Immature natural killer cell (primary cell): ENCODE results near the gene KRT13. TPM values are rescaled to one million over a fixed set of nuclear protein-coding genes. Genes with fewer than 3 reads are reported as not detected.

ENCODE experiments used
- polyA plus RNA-seq, 3 donors: library from polyadenylated mRNA; unstranded; fragments of 300-500 nt; fragmentation: Illumina TruSeq; gene quantifications; one replicate each; pipeline ENCODE4 v1.2.3, GENCODE V29; 2021

KRT13 gene
- polyA plus RNA-seq, 3 donors from 2014 or later: not detected

Other genes with a start within 250 kb of the KRT13 start
- gene KRTAP9-6, start 240.2 kb downstream of the KRT13 start, polyA plus RNA-seq: not detected
- not detected for gene KRTAP9-7, start 229.9 kb downstream of the KRT13 start, polyA plus RNA-seq
- not detected for gene KRTAP29-1, start 202.8 kb downstream of the KRT13 start, polyA plus RNA-seq
- under 1 TPM in 2 of 3 donors, not detected in 1; 0.17 to 0.30 TPM for gene KRTAP16-1, start 196.3 kb downstream of the KRT13 start, polyA plus RNA-seq
- gene KRTAP17-1, start 189.9 kb downstream of the KRT13 start, polyA plus RNA-seq: not detected
- gene KRT33A, start 154.8 kb downstream of the KRT13 start, polyA plus RNA-seq: not detected
- gene KRT33B, start 135.8 kb downstream of the KRT13 start, polyA plus RNA-seq: not detected
- gene KRT34, start 123.3 kb downstream of the KRT13 start, polyA plus RNA-seq: not detected
- gene KRT31, start 108.0 kb downstream of the KRT13 start, polyA plus RNA-seq: not detected
- not detected for gene KRT37, start 81.0 kb downstream of the KRT13 start, polyA plus RNA-seq
- gene KRT38, start 64.6 kb downstream of the KRT13 start, polyA plus RNA-seq: not detected
- gene KRT32, start 38.2 kb downstream of the KRT13 start, polyA plus RNA-seq: not detected
- gene KRT35, start 24.5 kb downstream of the KRT13 start, polyA plus RNA-seq: not detected
- not detected for gene KRT36, start 15.7 kb downstream of the KRT13 start, polyA plus RNA-seq
- not detected for gene KRT15, start 13.3 kb upstream of the KRT13 start, polyA plus RNA-seq
- gene KRT19, start 22.7 kb upstream of the KRT13 start, polyA plus RNA-seq: not detected
- not detected for gene KRT9, start 66.4 kb upstream of the KRT13 start, polyA plus RNA-seq
- not detected for gene KRT14, start 81.3 kb upstream of the KRT13 start, polyA plus RNA-seq
- gene KRT16, start 107.2 kb upstream of the KRT13 start, polyA plus RNA-seq: not detected
- not detected for gene KRT17, start 119.0 kb upstream of the KRT13 start, polyA plus RNA-seq
- gene EIF1, start 183.3 kb upstream of the KRT13 start, polyA plus RNA-seq: 1,000 to 10,000 TPM in 1 of 3 donors, 100 to 1,000 TPM in 2; 639 to 1,260 (median 915) TPM
- gene GAST, start 206.7 kb upstream of the KRT13 start, polyA plus RNA-seq: not detected
- gene HAP1, start 229.0 kb upstream of the KRT13 start, polyA plus RNA-seq: not detected